Liver (tissue), 9 donors: ENCODE measurements around the gene FKBP1A. TPM values are rescaled to one million over a fixed set of nuclear protein-coding genes. Genes with fewer than 3 reads are reported as not detected.
A peak's percentile ranks its signal among the peaks of the same experiment; 100 is the strongest.

Experiments used
- DNase-seq: peaks from one replicate; pipeline ENCODE4 v3.0.0-alpha.2; 2017; ENCODE audit warnings: low spot score
- H3K27ac ChIP-seq, 2 donors: one replicate each; pipeline ENCODE4 v1.7.0; 2013; ENCODE audit warnings: inconsistent platforms in 2 of 2, low read length in 2 of 2, control low read depth in 1 of 2, low read depth in 1 of 2, mild to moderate bottlenecking in 1 of 2
- H3K27me3 ChIP-seq, 4 donors: one replicate each; pipeline versions ENCODE4 v1.6.1 to v1.7.0; 2013; ENCODE audit warnings: low read length in 3 of 4, inconsistent platforms in 1 of 4, mild to moderate bottlenecking in 1 of 4, moderate library complexity in 1 of 4; ENCODE audit not compliant: control insufficient read depth in 4 of 4, insufficient read depth in 4 of 4
- H3K36me3 ChIP-seq, 4 donors: one replicate each; pipeline versions ENCODE4 v1.6.1 to v1.7.0; 2013; ENCODE audit warnings: low read length in 3 of 4, mild to moderate bottlenecking in 3 of 4, low read depth in 1 of 4, moderate library complexity in 1 of 4; ENCODE audit not compliant: control insufficient read depth in 4 of 4, insufficient read depth in 3 of 4
- H3K4me1 ChIP-seq, 4 donors: one replicate each; pipeline versions ENCODE4 v1.6.1 to v1.7.0; 2013; ENCODE audit warnings: low read length in 3 of 4, mild to moderate bottlenecking in 3 of 4, moderate library complexity in 1 of 4; ENCODE audit not compliant: control insufficient read depth in 4 of 4, insufficient read depth in 4 of 4
- H3K4me3 ChIP-seq, 3 donors: one replicate each; pipeline versions ENCODE4 v1.6.1 to v1.7.0; 2013; ENCODE audit warnings: low read length in 3 of 3, control low read depth in 1 of 3, low read depth in 1 of 3, mild to moderate bottlenecking in 1 of 3
- H3K9ac ChIP-seq, 2 donors: one replicate each; pipeline ENCODE4 v1.7.0; 2013; ENCODE audit warnings: low read length in 2 of 2, mild to moderate bottlenecking in 2 of 2, moderate library complexity in 2 of 2, control low read depth in 1 of 2, low read depth in 1 of 2
- H3K9me3 ChIP-seq, 4 donors: one replicate each; pipeline versions ENCODE4 v1.6.1 to v1.7.0; 2013; ENCODE audit warnings: low read length in 3 of 4; ENCODE audit not compliant: control insufficient read depth in 4 of 4
- ATF3 ChIP-seq: IDR thresholded peaks from 2 replicates; pipeline ENCODE4 v1.6.1; 2016; ENCODE audit warnings: antibody characterized with exemption
- CTCF ChIP-seq: fragments of 150-350 bp; IDR thresholded peaks from 2 replicates; pipeline ENCODE4 v1.5.1; 2017; ENCODE audit warnings: improper control_type of control experiment, low read depth, low read length; ENCODE audit not compliant: missing input control
- EGR1 ChIP-seq, 2 donors: IDR thresholded peaks; 2 replicates each; pipeline ENCODE4 v1.6.1; 2016 to 2018; ENCODE audit warnings: antibody characterized with exemption in 2 of 2, low read depth in 2 of 2
- FOXA1 ChIP-seq: IDR thresholded peaks from 2 replicates; pipeline ENCODE4 v1.6.1; 2016; ENCODE audit warnings: antibody characterized with exemption
- FOXA2 ChIP-seq: IDR thresholded peaks from 2 replicates; pipeline ENCODE4 v1.6.1; 2016; ENCODE audit warnings: antibody characterized with exemption
- GABPA ChIP-seq, 2 donors: IDR thresholded peaks in 1 of 2; conservative IDR thresholded peaks in 1 of 2; 2 replicates each; pipeline ENCODE4 v1.6.1; 2016; ENCODE audit warnings: antibody characterized with exemption in 2 of 2, mild to moderate bottlenecking in 1 of 2, moderate library complexity in 1 of 2
- HNF4A ChIP-seq, 2 donors: conservative IDR thresholded peaks; 2 replicates each; pipeline ENCODE4 v1.6.1; 2016; ENCODE audit warnings: antibody characterized with exemption in 2 of 2, mild to moderate bottlenecking in 2 of 2
- HNF4G ChIP-seq: IDR thresholded peaks from 2 replicates; pipeline ENCODE4 v1.6.1; 2016; ENCODE audit warnings: antibody characterized with exemption
- JUND ChIP-seq, 2 donors: IDR thresholded peaks; 2 replicates each; pipeline ENCODE4 v1.6.1; 2016; ENCODE audit warnings: antibody characterized with exemption in 2 of 2
- MAX ChIP-seq: IDR thresholded peaks from 2 replicates; pipeline ENCODE4 v1.6.1; 2016; ENCODE audit warnings: antibody characterized with exemption
- NR2F2 ChIP-seq: IDR thresholded peaks from 2 replicates; pipeline ENCODE4 v1.6.1; 2016; ENCODE audit warnings: antibody characterized with exemption
- RAD21 ChIP-seq, 2 donors: IDR thresholded peaks; 2 replicates each; pipeline ENCODE4 v1.6.1; 2016; ENCODE audit warnings: antibody characterized with exemption in 2 of 2, mild to moderate bottlenecking in 2 of 2
- REST ChIP-seq: IDR thresholded peaks from 2 replicates; pipeline ENCODE4 v1.6.1; 2016; ENCODE audit warnings: antibody characterized with exemption, mild to moderate bottlenecking
- RXRA ChIP-seq, 2 donors: IDR thresholded peaks; 2 replicates each; pipeline ENCODE4 v1.6.1; 2017 to 2018; ENCODE audit warnings: antibody characterized with exemption in 2 of 2, mild to moderate bottlenecking in 1 of 2
- SP1 ChIP-seq: IDR thresholded peaks from 2 replicates; pipeline ENCODE4 v1.6.1; 2018; ENCODE audit warnings: antibody characterized with exemption, mild to moderate bottlenecking
- TAF1 ChIP-seq: conservative IDR thresholded peaks from 2 replicates; pipeline ENCODE4 v1.6.1; 2016; ENCODE audit warnings: antibody characterized with exemption, mild to moderate bottlenecking
- YY1 ChIP-seq: IDR thresholded peaks from 2 replicates; pipeline ENCODE4 v1.6.1; 2016; ENCODE audit warnings: antibody characterized with exemption, mild to moderate bottlenecking
- ZBTB33 ChIP-seq: IDR thresholded peaks from 2 replicates; pipeline ENCODE4 v1.6.1; 2016; ENCODE audit warnings: antibody characterized with exemption
- WGBS: extraction: QIAGEN DNeasy Blood & Tissue Kit; methylation state at CpG from one replicate; pipeline ENCODE4 v1.1.7; 2013; 5-methylcytosine and 5-hydroxymethylcytosine counted together
- polyA plus RNA-seq, 2 donors: library from polyadenylated mRNA; stranded (reverse) in 1 of 2; unstranded in 1 of 2; fragments of 200-250 nt in 1 of 2; fragments of >200 nt in 1 of 2; fragmentation: Nextera tagmentation in 1 of 2; extraction: Ambion mirVana in 1 of 2; gene quantifications; one replicate each; pipeline versions ENCODE4 v1.2.1 to v1.2.3, GENCODE V29; 2013 to 2015
- total RNA-seq, 2 donors: library from RNA; depleted of rRNA; stranded (reverse); fragments of >200 nt; gene quantifications; one replicate each; pipeline ENCODE4 v1.2.3, GENCODE V29; 2014
- donor health status: healthy.
- donor health status: healthy.
- donor health status: healthy.
- donor health status: healthy.
- donor health status: healthy.

Gene FKBP1A
- total and polyA plus RNA-seq, 4 donors = 49.3 to 114 (median 76.9) TPM

GRCh38 chr20:1391640-1392442, 1.0 kb downstream of the FKBP1A start:
- Histone ChIP-seq H3K27ac (peak overlapping the region; percentile 81 to 83), H3K4me3 (peak overlapping the region; percentile 87 to 97 (median 91)), H3K9me3 (no peaks in the 10 kb centered on the region), H3K27me3 (no peaks in the 10 kb centered on the region), H3K4me1 (peaks cover 3 to 46% (median 26%) of the 10 kb centered on the region in 4 donors), H3K9ac (peak overlapping the region; percentile 66 to 91), H3K36me3 (no peaks in the 10 kb centered on the region)
- peak in 1 of 2 donors; percentile 11 for TF ChIP-seq RAD21 (IDR thresholded peaks at IDR 0.05)
- no peak for TF ChIP-seq GABPA (IDR thresholded peaks at IDR 0.05 in 1 of 2, conservative IDR thresholded peaks at IDR 0.05 in 1 of 2)
- TF ChIP-seq HNF4A (conservative IDR thresholded peaks at IDR 0.05) = no peak
- peak; percentile 34 for TF ChIP-seq NR2F2
- peak in 1 of 2 donors; percentile 25 for TF ChIP-seq EGR1 (IDR thresholded peaks at IDR 0.05; ENCODE audit: low read depth in 2 of 2)
- peak; percentile 31 for DNase-seq
- WGBS = 17% methylated on average over 16 of the region's 16 CpGs

- WGBS = 82% methylated on average over 16 of the region's 16 CpGs
- TF ChIP-seq FOXA2 (no peak), CTCF (no peak), ZBTB33 (no peak), TAF1 (no peak), FOXA1 (no peak), YY1 (no peak), JUND (IDR thresholded peaks at IDR 0.05) (no peak), GABPA (IDR thresholded peaks at IDR 0.05 in 1 of 2, conservative IDR thresholded peaks at IDR 0.05 in 1 of 2) (no peak), REST (no peak), MAX (no peak), SP1 (no peak), EGR1 (IDR thresholded peaks at IDR 0.05; ENCODE audit: low read depth in 2 of 2) (no peak), HNF4A (conservative IDR thresholded peaks at IDR 0.05) (no peak), HNF4G (no peak), ATF3 (no peak), RXRA (IDR thresholded peaks at IDR 0.05) (no peak), RAD21 (IDR thresholded peaks at IDR 0.05) (no peak), NR2F2 (no peak)
- Histone ChIP-seq H3K4me1 (peaks cover 3 to 46% (median 26%) of the 10 kb centered on the region in 4 donors), H3K27ac (peak overlapping the region in 1 of 2 donors; percentile 81), H3K27me3 (no peaks in the 10 kb centered on the region), H3K4me3 (peak overlapping the region in 1 of 3 donors; percentile 8), H3K9ac (no peak overlapping the region), H3K36me3 (no peaks in the 10 kb centered on the region), H3K9me3 (no peaks in the 10 kb centered on the region)
- no peak for DNase-seq
Measured at GRCh38 chr20:1390581-1391403, 2.1 kb downstream of the FKBP1A start.
